ENCODE results near the gene PSMA5.

Gene PSMA5

GRCh38 chr1:109389638-109390341 lies 36.5 kb downstream of the PSMA5 start:
- no peak for TF ChIP-seq GATA3 (IDR thresholded peaks at IDR 0.05; ENCODE audit: low read depth, low read length)
- TF ChIP-seq GATA2 (IDR thresholded peaks at IDR 0.05; ENCODE audit: low read depth, low read length) = no peak

- TF ChIP-seq GATA3 (IDR thresholded peaks at IDR 0.05; ENCODE audit: low read depth, low read length) (no peak), GATA2 (IDR thresholded peaks at IDR 0.05; ENCODE audit: low read depth, low read length) (no peak)
Observed at GRCh38 chr1:109388884-109389637, 37.2 kb downstream of the PSMA5 start.

- TF ChIP-seq GATA2 (IDR thresholded peaks at IDR 0.05; ENCODE audit: low read depth, low read length) (no peak), GATA3 (IDR thresholded peaks at IDR 0.05; ENCODE audit: low read depth, low read length) (no peak)
Observed at GRCh38 chr1:109388208-109388711, 38.0 kb downstream of the PSMA5 start.

- TF ChIP-seq GATA2 (IDR thresholded peaks at IDR 0.05; ENCODE audit: low read depth, low read length) = no peak
- TF ChIP-seq GATA3 (IDR thresholded peaks at IDR 0.05; ENCODE audit: low read depth, low read length) = no peak
Observed at GRCh38 chr1:109386054-109386717, 40.1 kb downstream of the PSMA5 start.

GRCh38 chr1:109385417-109385816 lies 40.8 kb downstream of the PSMA5 start:
- TF ChIP-seq GATA3 (IDR thresholded peaks at IDR 0.05; ENCODE audit: low read depth, low read length) = no peak
- no peak for TF ChIP-seq GATA2 (IDR thresholded peaks at IDR 0.05; ENCODE audit: low read depth, low read length)

GRCh38 chr1:109383854-109384253 lies 42.4 kb downstream of the PSMA5 start:
- TF ChIP-seq GATA2 (IDR thresholded peaks at IDR 0.05; ENCODE audit: low read depth, low read length) (no peak), GATA3 (IDR thresholded peaks at IDR 0.05; ENCODE audit: low read depth, low read length) (no peak)

- TF ChIP-seq GATA3 (IDR thresholded peaks at IDR 0.05; ENCODE audit: low read depth, low read length) (no peak), GATA2 (IDR thresholded peaks at IDR 0.05; ENCODE audit: low read depth, low read length) (no peak)
Observed at GRCh38 chr1:109383087-109383779, 43.0 kb downstream of the PSMA5 start.

- TF ChIP-seq GATA3 (IDR thresholded peaks at IDR 0.05; ENCODE audit: low read depth, low read length) = no peak
Observed at GRCh38 chr1:109381573-109381972, 44.7 kb downstream of the PSMA5 start.

GRCh38 chr1:109379907-109380306 lies 46.3 kb downstream of the PSMA5 start:
- TF ChIP-seq GATA3 (IDR thresholded peaks at IDR 0.05; ENCODE audit: low read depth, low read length) (no peak), GATA2 (IDR thresholded peaks at IDR 0.05; ENCODE audit: low read depth, low read length) (no peak)

- TF ChIP-seq GATA3 (IDR thresholded peaks at IDR 0.05; ENCODE audit: low read depth, low read length) (no peak), GATA2 (IDR thresholded peaks at IDR 0.05; ENCODE audit: low read depth, low read length) (no peak)
Observed at GRCh38 chr1:109379422-109379821, 46.8 kb downstream of the PSMA5 start.

GRCh38 chr1:109377698-109378097 lies 48.5 kb downstream of the PSMA5 start:
- TF ChIP-seq GATA3 (IDR thresholded peaks at IDR 0.05; ENCODE audit: low read depth, low read length) (no peak), GATA2 (IDR thresholded peaks at IDR 0.05; ENCODE audit: low read depth, low read length) (no peak)

GRCh38 chr1:109373126-109373525 lies 53.1 kb downstream of the PSMA5 start:
- TF ChIP-seq GATA2 (IDR thresholded peaks at IDR 0.05; ENCODE audit: low read depth, low read length) (no peak), GATA3 (IDR thresholded peaks at IDR 0.05; ENCODE audit: low read depth, low read length) (no peak)

- no peak for TF ChIP-seq GATA2 (IDR thresholded peaks at IDR 0.05; ENCODE audit: low read depth, low read length)
Observed at GRCh38 chr1:109372281-109372680, 54.0 kb downstream of the PSMA5 start.

- TF ChIP-seq GATA3 (IDR thresholded peaks at IDR 0.05; ENCODE audit: low read depth, low read length) (no peak), GATA2 (IDR thresholded peaks at IDR 0.05; ENCODE audit: low read depth, low read length) (no peak)
Observed at GRCh38 chr1:109371341-109371739, 54.9 kb downstream of the PSMA5 start.

All from SH-SY5Y (cell line).